Osteoblast (primary cell): ENCODE data around the gene MXD3. TPM values are rescaled to one million over a fixed set of nuclear protein-coding genes. Genes with fewer than 3 reads are reported as not detected.

Source experiments
- DNase-seq: peaks from one replicate; pipeline ENCODE4 v3.0.0; 2011; ENCODE audit warnings: low spot score, mixed read lengths; ENCODE audit not compliant: insufficient read length; ENCODE audit errors: missing footprints
- H2AFZ ChIP-seq: 2 replicates; pipeline ENCODE4 v1.6.0; 2011; ENCODE audit warnings: mild to moderate bottlenecking, low read length
- H3K27ac ChIP-seq: 2 replicates; pipeline ENCODE4 v1.5.1; 2011; ENCODE audit warnings: mild to moderate bottlenecking, low read depth, low read length, moderate library complexity
- H3K27me3 ChIP-seq: 2 replicates; pipeline ENCODE4 v1.6.0; 2012; ENCODE audit warnings: mild to moderate bottlenecking, control low read depth, inconsistent platforms, low read length, moderate library complexity; ENCODE audit not compliant: insufficient read depth
- H3K36me3 ChIP-seq: 2 replicates; pipeline ENCODE4 v1.5.1; 2011; ENCODE audit warnings: mild to moderate bottlenecking, low read length, control low read depth, moderate library complexity; ENCODE audit not compliant: insufficient read depth
- H3K4me1 ChIP-seq: 2 replicates; pipeline ENCODE4 v1.5.1; 2011; ENCODE audit warnings: mild to moderate bottlenecking, low read length, control low read depth, moderate library complexity; ENCODE audit not compliant: insufficient read depth
- H3K4me2 ChIP-seq: 2 replicates; pipeline ENCODE4 v1.6.0; 2011; ENCODE audit warnings: mild to moderate bottlenecking, low read length; ENCODE audit not compliant: insufficient read depth
- H3K4me3 ChIP-seq: fragments of 200-600 bp; sonication (generic); 3 replicates; pipeline ENCODE4 v1.5.1; 2012; ENCODE audit warnings: mild to moderate bottlenecking, low read length, inconsistent platforms; ENCODE audit not compliant: insufficient read depth
- H3K79me2 ChIP-seq: 2 replicates; pipeline ENCODE4 v1.6.0; 2012; ENCODE audit warnings: mild to moderate bottlenecking, low read length, control low read depth, inconsistent platforms; ENCODE audit not compliant: insufficient read depth
- H3K9me3 ChIP-seq: 2 replicates; pipeline ENCODE4 v1.5.1; 2011; ENCODE audit warnings: low read depth, low read length, control low read depth
- H4K20me1 ChIP-seq: 2 replicates; pipeline ENCODE4 v1.6.0; 2012; ENCODE audit warnings: mild to moderate bottlenecking, low read length, control low read depth; ENCODE audit not compliant: insufficient read depth
- total RNA-seq: library from RNA; depleted of rRNA; stranded (reverse); fragments of >200 nt; gene quantifications from 2 replicates; pipeline ENCODE4 v1.2.3, GENCODE V29; 2012
- TF ChIP-seq, protein P1 (sequence below): IDR thresholded peaks from 2 replicates; pipeline ENCODE4 v1.5.1; 2011; ENCODE audit warnings: mild to moderate bottlenecking, low read depth, low read length, moderate library complexity; ENCODE audit errors: extremely low read depth

The MXD3 gene
- total RNA-seq, 1 donor = 3.3 TPM

- H3K79me2 ChIP-seq = peaks cover 62% of the 10 kb centered on the region
- peaks cover 25% of the 10 kb centered on the region for H4K20me1 ChIP-seq
- DNase-seq = peak; percentile 88
- H3K27me3 ChIP-seq = no peaks in the 10 kb centered on the region
- peak overlapping the region; percentile 85 for H3K27ac ChIP-seq
- H2AFZ ChIP-seq = no peak overlapping the region
- H3K4me3 ChIP-seq = peak overlapping the region; percentile 91
- peaks cover 23% of the 10 kb centered on the region for H3K4me1 ChIP-seq
- TF ChIP-seq, protein P1, sequence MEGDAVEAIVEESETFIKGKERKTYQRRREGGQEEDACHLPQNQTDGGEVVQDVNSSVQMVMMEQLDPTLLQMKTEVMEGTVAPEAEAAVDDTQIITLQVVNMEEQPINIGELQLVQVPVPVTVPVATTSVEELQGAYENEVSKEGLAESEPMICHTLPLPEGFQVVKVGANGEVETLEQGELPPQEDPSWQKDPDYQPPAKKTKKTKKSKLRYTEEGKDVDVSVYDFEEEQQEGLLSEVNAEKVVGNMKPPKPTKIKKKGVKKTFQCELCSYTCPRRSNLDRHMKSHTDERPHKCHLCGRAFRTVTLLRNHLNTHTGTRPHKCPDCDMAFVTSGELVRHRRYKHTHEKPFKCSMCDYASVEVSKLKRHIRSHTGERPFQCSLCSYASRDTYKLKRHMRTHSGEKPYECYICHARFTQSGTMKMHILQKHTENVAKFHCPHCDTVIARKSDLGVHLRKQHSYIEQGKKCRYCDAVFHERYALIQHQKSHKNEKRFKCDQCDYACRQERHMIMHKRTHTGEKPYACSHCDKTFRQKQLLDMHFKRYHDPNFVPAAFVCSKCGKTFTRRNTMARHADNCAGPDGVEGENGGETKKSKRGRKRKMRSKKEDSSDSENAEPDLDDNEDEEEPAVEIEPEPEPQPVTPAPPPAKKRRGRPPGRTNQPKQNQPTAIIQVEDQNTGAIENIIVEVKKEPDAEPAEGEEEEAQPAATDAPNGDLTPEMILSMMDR = no peak
- H3K9me3 ChIP-seq = no peaks in the 10 kb centered on the region
- H3K4me2 ChIP-seq = peak overlapping the region; percentile 93
- H3K36me3 ChIP-seq = peaks cover 55% of the 10 kb centered on the region
These were observed 7.1 kb downstream of the MXD3 start for GRCh38 chr5:177304392-177305119.

- TF ChIP-seq, protein P1 = no peak
- Histone ChIP-seq H3K4me3 (peak overlapping the region; percentile 91), H3K4me2 (peak overlapping the region; percentile 93), H3K27me3 (no peaks in the 10 kb centered on the region), H3K27ac (peak overlapping the region; percentile 85), H3K4me1 (peaks cover 21% of the 10 kb centered on the region), H3K79me2 (peaks cover 60% of the 10 kb centered on the region), H2AFZ (peak overlapping the region; percentile 73), H3K36me3 (peaks cover 49% of the 10 kb centered on the region), H3K9me3 (no peaks in the 10 kb centered on the region), H4K20me1 (peaks cover 25% of the 10 kb centered on the region)
- peak; percentile 78 for DNase-seq
These were observed 7.7 kb downstream of the MXD3 start for GRCh38 chr5:177303925-177304391.

DNA sequence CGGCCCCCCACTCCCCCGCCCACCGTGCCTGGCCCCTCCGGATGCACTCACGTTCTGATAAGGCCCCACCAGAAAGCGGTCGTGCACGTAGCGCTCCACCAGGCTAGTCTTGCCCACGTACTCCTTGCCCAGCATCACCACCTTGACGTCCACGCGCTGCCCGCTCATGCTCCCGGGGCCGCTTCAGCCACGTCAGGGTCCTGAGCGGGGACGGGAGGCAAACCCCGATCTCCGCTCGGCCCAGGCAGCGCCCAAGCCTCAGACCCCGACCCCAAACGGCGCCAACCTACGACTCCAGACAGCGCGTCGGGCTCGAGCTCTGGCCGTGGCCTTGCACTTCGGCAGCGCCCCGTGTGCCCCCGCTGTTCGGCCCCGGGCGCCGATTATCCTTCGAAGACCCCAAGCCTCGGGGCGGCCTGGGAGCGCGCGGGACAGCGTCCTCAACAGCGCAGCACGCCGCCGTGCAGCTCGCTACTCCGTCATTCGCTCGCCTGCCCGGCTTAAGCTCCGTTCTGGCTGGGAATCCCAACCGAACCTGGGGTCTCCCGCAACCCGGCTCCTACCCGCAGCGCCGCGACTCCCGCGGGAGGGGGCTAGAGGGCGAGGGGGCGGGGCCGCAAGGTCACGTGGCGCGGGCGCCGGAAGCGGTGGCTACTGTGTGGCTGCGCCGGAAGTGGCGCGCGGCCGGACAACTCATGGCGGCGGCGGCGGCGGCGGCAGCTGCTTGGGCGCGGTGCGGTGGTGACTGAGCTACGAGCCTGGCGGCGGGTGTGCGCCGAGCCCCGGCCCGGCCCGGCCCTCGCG is 8.4 kb downstream of the MXD3 start, which contains the start of the genes PRELID1 and RAB24:
Gene PRELID1, plus strand, starts transcription at position 679 of the 804 bp plus-strand sequence. CDS start 187 bp downstream, outside the sequence.
Gene RAB24, minus strand, starts transcription at position 599 of the 804 bp plus-strand sequence. Its CDS starts 431 bp downstream, at position 168.
- peak; percentile 99 for DNase-seq
- peak within 1 kb of the TSS; percentile 91 for H3K4me3 ChIP-seq
- H3K27me3 ChIP-seq = no peaks in the 10 kb centered on the region
- TF ChIP-seq, protein P1 = no peak
- H3K27ac ChIP-seq = peak within 1 kb of the TSS; percentile 85
- peaks cover 55% of the 10 kb centered on the region for H3K36me3 ChIP-seq
- H3K79me2 ChIP-seq = peaks cover 59% of the 10 kb centered on the region
- H4K20me1 ChIP-seq = peaks cover 25% of the 10 kb centered on the region
- H3K9me3 ChIP-seq = no peaks in the 10 kb centered on the region
- H2AFZ ChIP-seq = peak within 1 kb of the TSS; percentile 73
- H3K4me2 ChIP-seq = peak within 1 kb of the TSS; percentile 93
- H3K4me1 ChIP-seq = peaks cover 21% of the 10 kb centered on the region
